Ureter (tissue), 1 donor: Measurements from ENCODE around the gene PKHD1. TPM values are rescaled to one million over a fixed set of nuclear protein-coding genes. Genes with fewer than 3 reads are reported as not detected.
"Not testable (repeated sequence)": the region's sequence is repeated elsewhere in the genome, so short reads cannot be mapped to it uniquely, and the experiment has no call there.

Experiments
- DNase-seq: peaks from one replicate; pipeline ENCODE4 v3.0.0-alpha.2; 2020; ENCODE audit warnings: low spot score
- total RNA-seq: library from RNA; stranded (reverse); gene quantifications from one replicate; pipeline ENCODE4 v1.2.4, GENCODE V29; 2023
- donor health status: DM: yes; HTN: yes; CAD: no.

Gene PKHD1
- total RNA-seq, 1 donor from 2014 or later = 13.3 TPM

DNA sequence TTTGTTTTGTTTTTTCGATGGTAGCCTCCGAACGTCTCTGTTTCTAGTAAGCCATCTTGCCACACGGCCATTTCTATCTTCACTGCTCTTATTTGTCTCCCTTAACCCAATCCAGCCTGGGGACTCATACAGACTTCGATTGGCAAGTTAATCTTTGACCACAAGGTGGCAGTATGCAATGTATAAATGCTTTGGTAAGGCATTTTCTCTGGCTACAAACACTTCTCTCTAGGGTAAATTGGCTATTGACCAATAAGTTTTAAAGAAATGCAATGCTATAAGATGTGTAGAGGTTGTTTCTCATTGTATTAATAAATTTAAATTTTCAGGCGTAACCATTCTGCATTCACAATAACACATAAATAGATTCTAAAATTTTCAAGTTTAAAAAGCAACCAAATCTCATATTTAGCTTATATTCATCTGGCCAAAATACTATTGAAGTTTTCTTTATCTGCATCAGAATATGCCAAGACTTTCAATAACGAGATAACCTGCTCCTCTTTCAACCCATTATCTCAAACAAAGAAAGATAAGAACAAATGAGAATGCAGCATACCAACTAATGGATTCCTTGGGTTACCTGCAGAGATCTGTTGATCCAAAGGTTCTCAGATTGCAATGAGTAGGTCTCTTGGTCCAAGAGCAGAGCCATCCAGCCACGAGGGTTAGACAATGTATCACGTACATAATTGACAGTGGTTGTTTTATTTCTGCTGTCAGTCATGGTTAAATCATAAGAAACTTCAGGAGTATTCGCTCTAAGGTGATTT, 231.9 kb downstream of the PKHD1 start:
- DNase-seq = no peak

DNA sequence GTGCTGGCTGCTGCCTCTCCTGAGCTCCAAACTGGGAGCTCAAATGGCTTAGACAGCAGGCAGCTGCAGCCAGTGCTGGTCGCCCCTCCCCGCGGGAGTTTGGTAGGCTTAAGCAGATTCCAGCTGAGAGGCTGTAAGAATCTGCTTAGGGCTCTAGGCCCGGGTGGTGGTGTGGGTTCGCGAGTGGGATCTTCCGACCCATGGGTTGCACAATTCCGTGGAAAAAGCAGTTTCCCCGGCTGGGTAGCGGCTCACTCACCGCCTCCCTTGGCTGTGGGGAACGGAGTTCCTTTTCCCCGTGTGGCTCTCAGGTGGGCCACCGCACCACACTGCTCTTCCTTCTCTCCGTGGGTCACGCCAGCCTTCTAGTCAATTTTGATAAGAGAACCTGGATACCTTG, 232.5 kb downstream of the PKHD1 start:
- no peak for DNase-seq

DNA sequence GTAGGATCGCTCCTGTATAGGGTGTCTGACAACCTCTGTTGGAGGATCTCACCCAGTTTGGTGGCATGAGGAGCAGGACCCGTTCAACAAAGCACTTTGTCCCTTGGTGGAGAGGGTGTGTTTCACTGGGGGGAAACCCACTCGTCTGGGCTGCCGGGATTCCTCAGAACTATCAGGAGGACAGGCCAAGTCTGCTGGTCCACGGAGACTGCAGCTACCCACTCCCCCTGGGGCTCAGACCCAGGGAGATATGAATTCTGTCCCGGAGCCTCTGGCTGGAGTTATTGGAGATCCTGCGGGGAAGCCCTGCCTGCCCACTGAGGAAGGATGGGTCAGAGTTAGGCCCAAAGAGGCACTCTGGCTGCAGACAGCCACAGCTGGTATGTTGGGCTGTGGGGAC, 233.1 kb downstream of the PKHD1 start:
- DNase-seq = no peak

DNA sequence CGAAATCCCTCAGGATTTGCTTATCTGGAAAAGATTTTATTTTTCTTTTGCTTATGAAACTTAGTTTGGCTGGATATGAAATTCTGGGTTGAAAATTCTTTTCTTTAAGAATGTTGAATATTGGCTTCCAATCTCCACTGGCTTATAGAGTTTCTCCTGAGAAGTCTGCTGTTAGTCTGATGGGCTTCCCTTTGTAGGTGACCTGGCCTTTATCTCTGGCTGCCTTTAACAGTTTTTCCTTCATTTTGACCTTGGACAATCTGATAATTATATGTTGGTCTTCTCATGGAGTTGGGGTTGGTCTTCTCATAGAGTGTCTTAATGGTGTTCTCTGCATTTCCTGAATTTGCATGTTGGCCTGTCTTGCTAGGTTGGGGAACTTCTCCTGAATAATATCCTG, 234.3 kb downstream of the PKHD1 start:
- not testable (repeated sequence) for DNase-seq

DNA sequence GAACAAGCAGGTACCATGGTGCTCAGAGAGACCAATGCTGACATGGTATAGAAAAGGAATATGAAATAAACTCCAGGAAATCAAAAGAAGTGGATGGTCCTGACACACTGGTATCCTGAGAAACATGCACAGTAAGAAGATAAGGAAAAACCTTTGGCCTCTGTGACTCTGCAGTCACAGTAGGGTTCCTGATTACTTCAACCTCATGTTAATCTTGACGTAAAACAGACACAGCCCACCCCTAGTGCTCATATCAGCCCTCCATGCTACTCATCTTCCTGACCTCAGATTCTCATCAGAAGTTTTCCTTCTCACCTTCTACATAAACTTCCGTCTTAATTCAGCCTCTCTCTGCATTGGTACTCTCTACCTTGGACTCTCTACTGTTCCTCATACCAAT, 240.9 kb downstream of the PKHD1 start:
- no peak for DNase-seq

DNA sequence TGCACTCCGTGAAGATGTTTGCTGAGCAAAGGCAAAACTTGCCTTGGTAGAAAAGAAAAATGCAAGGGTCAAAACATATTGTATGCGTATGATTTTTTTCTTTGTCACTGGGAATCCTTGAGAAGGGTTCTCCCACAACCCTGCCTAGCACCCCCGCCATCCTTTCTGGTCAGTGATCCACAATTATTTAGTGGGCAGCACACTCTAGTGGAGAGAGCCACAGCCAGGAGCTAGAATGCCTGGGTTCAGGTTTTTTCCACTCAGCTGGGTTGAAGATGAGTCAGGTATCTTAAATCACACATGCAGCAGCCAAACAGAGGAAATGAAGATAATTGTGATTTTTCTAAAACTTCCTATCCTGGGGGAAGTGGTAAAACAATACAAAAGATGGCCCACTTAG, 243.1 kb downstream of the PKHD1 start:
- DNase-seq = no peak

DNA sequence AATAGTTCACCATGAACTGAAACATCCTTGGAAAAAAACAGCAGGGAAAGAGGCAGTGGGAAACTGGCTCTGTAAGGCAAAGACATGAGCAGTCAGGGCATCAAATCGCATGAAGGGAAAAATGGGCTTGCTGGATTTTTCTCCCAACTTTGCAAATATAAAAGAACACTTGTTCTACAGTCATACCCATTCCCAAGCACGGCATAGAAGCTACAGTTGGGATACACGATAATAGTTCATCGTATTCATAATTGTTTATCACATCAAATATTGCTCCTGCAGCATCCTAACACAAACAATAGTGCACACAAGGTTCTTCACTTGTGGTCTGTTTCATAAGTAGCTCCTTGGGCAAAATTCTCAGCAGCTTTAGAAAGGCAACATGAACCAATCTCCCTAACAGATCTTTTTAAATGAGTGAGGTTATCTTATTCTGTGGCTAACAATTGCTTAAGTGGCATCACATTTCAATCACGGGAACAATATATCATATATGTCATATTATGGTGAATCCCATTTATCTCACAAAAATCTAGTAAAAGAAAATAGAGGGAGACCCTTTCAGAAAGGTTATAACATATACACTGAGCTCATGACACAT, 243.9 kb downstream of the PKHD1 start:
- no peak for DNase-seq

DNA sequence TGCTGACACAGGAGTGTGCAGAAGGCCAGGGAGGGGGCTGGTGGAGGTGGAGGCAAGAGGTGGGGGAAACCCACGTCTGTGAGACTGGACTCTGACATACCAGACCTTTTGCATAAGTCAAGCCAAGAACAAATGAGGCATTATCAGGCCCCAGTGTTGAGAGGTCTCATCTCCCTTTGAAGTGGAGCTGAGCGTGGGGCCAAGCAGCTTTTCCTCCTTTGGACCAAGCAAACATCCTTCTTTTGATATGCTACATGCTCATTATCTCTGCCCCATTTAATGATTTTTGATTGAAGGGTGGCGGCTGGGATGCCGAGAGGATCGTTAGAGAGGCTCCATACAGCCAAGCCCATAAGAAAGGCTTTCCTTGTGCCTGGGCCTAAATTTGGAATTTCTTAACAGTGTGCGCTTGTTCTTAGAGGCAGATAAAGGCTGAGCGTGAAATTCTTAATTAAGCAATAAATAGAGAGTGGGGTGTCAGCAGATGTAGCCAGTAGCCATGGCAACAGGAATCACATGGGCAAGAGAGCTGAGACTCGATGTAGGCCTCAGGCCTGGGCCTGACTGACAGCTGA, 244.5 kb downstream of the PKHD1 start:
- no peak for DNase-seq

DNA sequence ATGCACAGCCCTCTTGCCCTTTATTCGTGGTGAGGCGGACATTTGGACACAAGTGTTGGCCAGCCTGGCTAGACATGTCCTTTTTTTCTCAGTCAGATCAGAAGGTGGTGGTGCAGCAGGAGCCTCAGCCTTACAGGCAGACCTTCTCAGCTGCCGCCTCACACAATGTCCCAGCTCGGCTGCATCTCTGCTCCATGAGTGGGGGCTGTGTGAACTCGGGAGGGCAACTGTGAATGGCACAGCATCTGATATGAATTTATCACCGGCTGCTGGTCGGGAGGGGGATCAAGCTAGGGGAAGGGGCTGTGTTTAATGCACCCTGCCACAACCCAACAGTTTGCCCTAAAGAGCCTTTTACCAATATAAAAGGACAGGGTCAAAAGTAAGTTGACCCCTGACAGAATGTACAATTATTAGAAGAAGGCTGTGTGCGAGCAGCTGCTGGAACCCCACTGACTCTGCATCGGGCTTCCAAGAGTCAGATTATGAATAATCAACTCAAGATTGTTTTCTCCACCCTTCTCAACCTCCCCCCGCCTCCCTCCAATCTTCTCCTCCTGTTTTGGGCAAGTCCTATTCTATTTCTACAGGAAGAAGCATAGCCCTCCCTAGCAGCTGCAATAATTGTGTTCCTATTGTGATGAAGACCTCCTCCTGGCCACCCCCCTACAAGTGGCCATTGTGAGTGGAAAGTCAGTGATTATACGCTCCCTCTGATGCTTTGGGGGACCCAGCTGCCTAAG, 245.2 kb downstream of the PKHD1 start:
- no peak for DNase-seq

DNA sequence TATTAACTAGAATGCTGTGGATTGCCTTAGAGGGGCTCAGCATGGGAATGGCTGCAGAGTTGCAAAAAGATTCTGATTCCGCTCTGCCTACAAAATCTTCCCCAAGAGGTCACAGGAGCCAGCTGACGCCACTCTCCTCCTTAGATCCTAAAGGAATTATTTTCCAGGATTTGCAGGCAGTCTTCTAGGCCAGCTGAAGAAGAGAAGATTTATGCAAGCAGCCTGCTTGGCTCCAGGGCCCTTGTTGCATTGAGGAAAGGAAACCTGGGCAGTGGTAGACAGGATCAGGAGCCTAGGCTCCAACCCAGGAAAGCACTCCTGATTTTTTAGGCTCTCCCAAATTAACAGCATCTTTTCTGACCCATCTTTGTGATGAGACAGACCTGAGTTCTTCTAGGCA, 245.8 kb downstream of the PKHD1 start:
- no peak for DNase-seq

DNA sequence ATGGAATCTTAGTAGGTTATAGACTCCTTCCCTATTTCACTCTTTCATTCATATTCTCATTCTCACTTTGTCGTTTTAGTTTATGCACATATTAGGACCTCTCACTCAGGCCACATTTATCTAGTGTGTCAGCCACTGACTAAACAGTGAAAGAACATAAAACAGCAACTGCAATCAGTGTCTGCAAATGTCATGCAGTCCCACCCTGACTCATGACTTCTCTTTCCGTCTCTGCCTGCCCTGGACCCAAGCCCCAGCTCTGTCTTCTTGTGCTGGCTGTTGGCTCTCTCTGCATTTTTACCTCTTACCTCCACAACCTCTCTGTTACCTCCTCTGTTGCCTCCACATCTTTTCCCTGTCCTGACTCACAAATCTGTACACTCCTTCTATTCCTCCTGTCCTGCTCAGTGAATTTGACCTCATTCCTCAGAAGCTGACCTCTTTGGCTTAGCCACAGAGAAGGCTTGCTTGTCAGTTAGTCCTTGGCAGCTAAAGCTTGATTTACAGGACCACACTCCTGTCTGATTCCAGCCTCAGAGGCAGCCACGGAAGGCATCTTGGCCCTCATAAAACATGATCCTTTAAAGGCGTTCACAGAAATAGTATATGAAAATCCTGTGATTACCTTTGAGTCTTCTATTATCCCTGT, 247.6 kb downstream of the PKHD1 start:
- no peak for DNase-seq

DNA sequence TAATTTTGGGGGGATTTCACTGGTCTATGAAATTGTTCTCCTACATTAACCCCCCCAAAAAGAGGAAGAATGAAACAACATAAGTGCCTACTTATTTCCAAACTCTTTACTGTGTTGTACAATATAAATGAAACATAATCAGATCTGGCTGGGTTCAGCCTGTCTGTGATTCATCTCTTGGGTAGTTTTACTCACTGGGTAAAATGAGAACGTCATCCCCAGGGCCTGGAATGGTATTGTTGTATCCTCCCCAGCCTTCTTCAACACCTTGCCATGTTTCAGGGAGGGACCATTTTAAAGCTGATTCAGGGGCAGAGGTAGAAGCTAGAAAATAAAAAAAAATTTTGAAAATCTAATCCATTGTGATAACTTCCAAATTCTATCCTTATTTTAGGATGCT, 256.7 kb downstream of the PKHD1 start:
- no peak for DNase-seq

DNA sequence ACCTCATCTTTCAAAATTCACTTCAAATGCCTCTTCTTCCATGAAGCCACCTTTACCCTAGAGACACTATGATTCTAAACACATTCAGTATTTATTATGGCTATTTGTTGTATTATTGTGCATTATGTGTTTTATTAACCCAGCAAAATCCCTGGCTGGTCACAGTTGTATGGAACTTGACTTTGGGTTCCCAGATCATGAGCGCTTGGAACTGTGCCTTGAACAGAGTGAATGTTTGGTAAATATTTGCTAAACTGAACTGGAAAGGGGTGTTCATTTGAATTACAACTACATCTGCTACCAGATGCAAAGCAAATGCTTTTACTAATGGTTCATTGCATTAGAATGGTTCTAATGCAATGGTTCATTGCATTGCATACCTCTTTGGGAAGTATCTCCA, 259.8 kb downstream of the PKHD1 start:
- DNase-seq = no peak

DNA sequence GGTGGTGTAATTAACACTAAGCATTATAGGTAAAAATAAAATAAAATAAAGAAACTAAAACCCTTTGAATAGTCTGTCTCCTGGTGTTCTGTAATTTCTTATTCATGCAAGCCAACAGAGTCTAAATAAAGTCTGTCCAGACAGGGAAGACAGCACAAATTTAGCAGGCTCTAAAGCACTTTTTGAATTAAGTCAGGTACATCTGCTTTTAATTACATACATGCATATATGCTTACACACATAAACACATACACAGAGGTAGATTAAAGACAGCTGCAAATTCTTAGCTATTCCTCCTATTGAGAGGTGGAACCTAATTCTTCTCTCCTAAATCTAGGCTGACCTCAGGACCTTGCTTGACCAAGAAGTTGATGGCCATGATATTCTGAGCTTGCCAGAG, 262.5 kb downstream of the PKHD1 start:
- DNase-seq = no peak

DNA sequence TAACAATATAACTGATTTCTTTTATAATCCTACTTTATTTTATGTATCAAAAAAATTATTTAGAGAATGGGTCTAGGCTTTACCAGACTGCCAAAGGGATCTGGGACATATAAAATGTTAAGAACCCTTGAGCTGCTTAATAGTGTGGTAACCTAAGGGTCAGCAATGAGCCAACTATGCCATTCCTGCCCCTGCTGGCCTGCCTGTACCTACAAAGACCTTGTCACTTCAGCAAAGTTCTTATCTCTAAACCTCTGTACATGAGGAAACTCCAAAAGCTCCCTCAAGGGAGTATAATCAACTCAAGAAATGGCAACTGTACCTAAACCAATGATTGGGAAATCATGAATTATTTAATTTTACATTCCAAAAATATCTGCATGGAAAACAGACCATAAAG, 266.9 kb downstream of the PKHD1 start:
- DNase-seq = no peak

DNA sequence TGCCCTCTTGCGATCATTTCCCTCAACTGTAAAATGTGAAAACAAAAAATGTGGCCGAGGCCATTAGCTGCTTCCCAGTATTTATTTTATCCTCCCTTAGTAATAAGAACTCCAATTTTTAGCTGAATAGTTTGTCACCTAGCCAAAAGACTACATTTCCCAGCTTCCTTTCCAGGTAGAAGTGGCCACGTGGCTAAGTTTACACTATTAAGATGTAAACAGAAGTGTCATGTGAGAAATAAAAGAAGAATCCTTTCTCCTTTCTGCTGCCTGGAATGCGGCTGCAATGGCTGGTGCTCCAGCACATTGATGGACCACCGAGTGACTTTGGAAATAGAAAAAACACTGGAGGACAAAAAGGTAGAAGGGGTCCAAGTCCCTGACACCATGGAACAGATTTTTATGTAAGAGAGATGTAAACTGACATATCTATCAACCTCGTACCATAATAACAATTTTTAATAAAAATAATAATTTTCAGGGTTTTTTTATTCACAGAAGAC, 268.8 kb downstream of the PKHD1 start:
- DNase-seq = no peak

DNA sequence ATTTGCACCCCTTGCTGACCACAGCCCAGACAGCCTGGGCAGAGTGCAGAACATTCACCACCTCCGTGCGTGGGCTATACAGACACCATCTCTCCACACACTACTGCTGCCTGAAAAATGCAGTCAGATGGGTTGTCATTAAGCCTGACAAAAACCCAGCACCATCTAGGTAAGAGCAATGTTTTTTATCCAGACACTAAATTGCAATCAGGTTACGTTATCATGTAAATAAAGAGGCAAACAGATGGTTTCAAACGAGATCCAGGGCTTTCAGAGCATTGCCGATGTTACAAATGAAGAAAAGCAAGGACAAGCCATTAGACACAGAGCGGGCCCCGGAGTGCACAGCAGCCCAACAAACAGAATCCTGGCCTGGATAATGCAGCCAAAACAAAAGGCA, 269.6 kb downstream of the PKHD1 start:
- DNase-seq = no peak

DNA sequence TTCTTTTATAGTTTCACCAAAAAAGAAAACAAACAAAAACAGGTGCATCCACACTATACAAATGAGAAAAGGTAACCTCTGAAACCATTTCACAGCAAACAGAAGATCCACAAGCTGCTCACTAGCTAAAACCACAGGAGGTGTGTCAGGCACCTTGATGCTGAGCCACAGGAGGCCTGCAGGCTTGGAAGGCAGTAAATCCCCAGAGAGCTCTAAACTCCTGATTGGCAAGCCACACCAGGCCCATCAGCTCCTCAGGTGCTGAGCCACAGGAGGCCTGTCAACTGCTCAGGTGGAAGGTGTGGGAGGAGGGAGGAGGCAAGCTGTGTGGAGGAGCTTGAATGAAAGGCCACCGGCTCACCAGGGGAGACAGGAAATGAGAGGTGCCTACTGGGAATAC, 273.0 kb downstream of the PKHD1 start:
- DNase-seq = no peak

DNA sequence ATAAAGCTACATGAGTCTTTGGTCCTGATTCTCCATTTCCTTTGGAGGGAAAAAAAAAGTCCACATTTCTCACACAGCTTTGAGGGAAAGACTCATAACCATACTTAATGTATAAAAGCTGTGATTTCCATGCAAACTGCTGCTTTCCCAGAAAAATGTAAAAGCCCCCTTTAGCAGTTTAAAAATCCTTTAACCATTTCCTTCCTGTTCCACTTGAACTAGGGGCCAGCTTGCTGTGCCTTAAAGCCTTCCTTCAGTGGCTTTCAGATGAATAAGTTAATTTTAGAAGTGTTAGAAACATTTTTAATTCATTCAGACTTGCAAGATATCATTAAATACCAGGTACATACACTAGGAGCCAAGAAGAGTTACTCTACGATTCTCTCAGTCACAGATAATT, 273.5 kb downstream of the PKHD1 start:
- DNase-seq = no peak

DNA sequence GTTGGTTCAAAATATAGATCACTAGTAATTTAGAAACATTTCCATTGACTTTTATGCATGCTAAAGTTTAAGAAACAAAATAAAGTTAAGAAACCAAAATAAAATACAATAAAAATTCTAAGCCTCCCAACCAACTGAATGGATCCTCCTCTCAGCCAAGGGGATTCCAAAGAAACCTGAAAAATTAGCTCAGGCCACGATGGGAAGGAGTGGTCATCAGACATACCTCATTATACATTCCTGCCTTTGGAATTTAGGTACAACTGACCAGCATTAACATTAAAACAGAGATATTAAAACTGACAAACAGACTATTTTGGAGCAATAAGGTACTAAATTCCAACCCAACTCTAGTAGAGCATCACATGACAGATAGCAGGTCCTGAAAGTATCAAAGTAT, 275.2 kb downstream of the PKHD1 start:
- DNase-seq = no peak

DNA sequence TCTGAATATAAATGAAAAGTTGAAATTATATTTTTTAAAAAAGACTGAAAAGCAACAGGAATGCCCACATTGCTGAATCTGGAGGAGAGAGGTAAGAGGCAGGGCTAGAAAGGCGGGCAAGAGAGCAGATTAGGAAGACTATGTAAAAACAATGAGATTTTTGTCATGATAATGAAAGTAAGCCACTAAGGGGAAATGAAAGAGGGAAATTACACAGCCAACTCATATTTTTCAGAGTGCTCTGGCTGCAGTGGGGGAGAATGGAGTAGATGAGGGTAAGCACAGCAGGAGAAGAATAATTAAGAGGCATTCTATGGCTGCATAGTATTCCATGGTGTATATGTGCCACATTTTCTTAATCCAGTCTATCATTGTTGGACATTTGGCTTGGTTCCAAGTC, 281.9 kb downstream of the PKHD1 start:
- DNase-seq = no peak

DNA sequence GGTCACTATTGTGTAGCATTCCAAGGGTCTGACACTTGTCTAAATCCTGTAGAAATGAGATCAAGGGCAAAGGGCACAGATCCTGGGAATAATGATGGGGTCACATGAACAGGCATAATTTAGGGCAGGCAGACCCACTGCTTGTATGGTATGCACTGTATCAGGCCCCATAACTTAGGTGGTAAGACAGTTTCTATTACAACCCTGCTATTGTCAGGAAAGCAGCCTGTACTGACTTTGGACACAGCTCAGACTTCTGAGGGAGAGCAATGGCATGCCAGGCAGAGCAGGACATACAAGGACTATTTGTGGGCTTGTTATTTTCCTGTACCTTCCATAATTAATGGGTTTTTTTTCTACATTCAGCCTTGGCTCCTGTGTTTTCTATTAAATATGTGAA, 286.8 kb downstream of the PKHD1 start:
- no peak for DNase-seq
